Measurements from ENCODE around the gene FAIM2. TPM values are rescaled to one million over a fixed set of nuclear protein-coding genes. Genes with fewer than 3 reads are reported as not detected.
A peak's percentile ranks its signal among the peaks of the same experiment; 100 is the strongest.

The FAIM2 gene
- total RNA-seq, 1 experiment from 2014 or later, result 0.49 TPM

- H3K4me3 ChIP-seq (ENCODE audit: low read depth in 2 of 2, low read length in 2 of 2), result no peak overlapping the region
- intact Hi-C loops (cut with micrococcal nuclease; ENCODE audit: unreplicated experiment), result no loop called here
- in situ Hi-C loops (cut with HindIII; ENCODE audit: low pct_unique_long_range_greater_than_20kb, low sequenced_read_pairs), result no loop called here
- H3K27ac ChIP-seq (ENCODE audit: low read length), result peak overlapping the region; percentile 68
- H3K36me3 ChIP-seq (ENCODE audit: control insufficient read depth, insufficient read depth, low read length), result no peaks in the 10 kb centered on the region
- TF ChIP-seq REST (IDR thresholded peaks at IDR 0.05; ENCODE audit: insufficient read depth in 1 of 2, low read depth in 2 of 2, low read length in 1 of 2) (no peak), POLR2AphosphoS5 (IDR thresholded peaks at IDR 0.05; ENCODE audit: low read depth, low read length) (no peak), TCF7L2 (IDR thresholded peaks at IDR 0.05; ENCODE audit: low read depth, low read length) (no peak), SIN3A (IDR thresholded peaks at IDR 0.05; ENCODE audit: borderline replicate concordance, insufficient read depth, low read depth, low read length) (no peak), CTCF (IDR thresholded peaks at IDR 0.05) (no peak)
- POLR2A ChIA-PET, result no interaction called here
- 0 out of 2 replicates have a peak, but pooled peaks have one; percentile 35 for ATAC-seq
- peaks cover 23% of the 10 kb centered on the region for H3K4me1 ChIP-seq (ENCODE audit: control insufficient read depth, insufficient read depth, low read length)
- no peaks in the 10 kb centered on the region for H3K27me3 ChIP-seq (ENCODE audit: control insufficient read depth, insufficient read depth, low read length)
- no peaks in the 10 kb centered on the region for H3K9me3 ChIP-seq (ENCODE audit: control insufficient read depth, insufficient read depth, low read depth, low read length)
- DNase-seq (ENCODE audit: low read depth, low spot score), result no peak
- BruUV-seq (replicated peaks), result no TSS peak
- CTCF ChIA-PET, result no interaction called here
Observed at GRCh38 chr12:49874142-49874897, 29.4 kb downstream of the FAIM2 start.

DNA sequence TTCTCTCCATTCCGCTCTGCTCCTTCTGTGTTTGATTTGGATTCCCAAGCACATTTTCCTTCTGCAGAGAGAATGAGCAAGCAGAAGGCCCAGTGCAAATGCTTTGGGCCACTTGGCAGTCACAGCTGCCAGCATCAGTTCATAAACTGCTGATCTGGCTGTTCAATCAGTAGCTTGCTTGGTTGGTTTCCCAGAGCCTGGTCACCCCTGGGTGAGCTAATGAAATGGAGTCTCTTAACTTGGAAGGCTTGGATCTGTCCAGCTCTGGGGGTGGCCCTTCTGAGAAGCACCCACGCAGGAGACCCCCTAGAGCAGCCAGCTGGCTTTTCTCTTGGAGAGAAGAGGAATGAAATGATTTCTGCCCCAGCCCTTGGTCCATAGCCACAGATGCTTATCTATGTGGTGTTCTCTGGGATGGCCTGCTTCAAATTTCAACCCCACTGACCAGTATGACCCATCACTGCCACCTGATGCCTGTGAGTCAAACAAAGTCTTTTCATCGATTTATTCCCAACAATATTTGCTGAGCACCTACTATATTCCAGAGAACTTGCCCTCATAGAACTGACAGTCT, 30.3 kb downstream of the FAIM2 start:
- TF ChIP-seq SIN3A (IDR thresholded peaks at IDR 0.05; ENCODE audit: borderline replicate concordance, insufficient read depth, low read depth, low read length), result no peak
- no peak for TF ChIP-seq CTCF (IDR thresholded peaks at IDR 0.05)
- no peak for TF ChIP-seq POLR2AphosphoS5 (IDR thresholded peaks at IDR 0.05; ENCODE audit: low read depth, low read length)
- no peak for TF ChIP-seq REST (IDR thresholded peaks at IDR 0.05; ENCODE audit: insufficient read depth in 1 of 2, low read depth in 2 of 2, low read length in 1 of 2)
- no peak for TF ChIP-seq TCF7L2 (IDR thresholded peaks at IDR 0.05; ENCODE audit: low read depth, low read length)
- peak overlapping the region; percentile 68; the same call in 1 of the 2 replicates for H3K27ac ChIP-seq (ENCODE audit: low read length)
- H3K9me3 ChIP-seq (ENCODE audit: control insufficient read depth, insufficient read depth, low read depth, low read length), result no peaks in the 10 kb centered on the region
- peaks cover 31% of the 10 kb centered on the region for H3K4me1 ChIP-seq (ENCODE audit: control insufficient read depth, insufficient read depth, low read length)
- no peak overlapping the region for H3K4me3 ChIP-seq (ENCODE audit: low read depth in 2 of 2, low read length in 2 of 2)
- no peaks in the 10 kb centered on the region for H3K36me3 ChIP-seq (ENCODE audit: control insufficient read depth, insufficient read depth, low read length)
- in situ Hi-C loops (cut with HindIII; ENCODE audit: low pct_unique_long_range_greater_than_20kb, low sequenced_read_pairs), result no loop called here
- no TSS peak for BruUV-seq (replicated peaks)
- ChIA-PET POLR2A (interaction anchor here (0.5 kb wide), 1 partner anchor 9 kb away, joined by 5 read pairs; no protein-coding TSS in a partner anchor), CTCF (no interaction called here)
- ATAC-seq (no peak), DNase-seq (ENCODE audit: low read depth, low spot score) (no peak)
- no peaks in the 10 kb centered on the region for H3K27me3 ChIP-seq (ENCODE audit: control insufficient read depth, insufficient read depth, low read length)
- intact Hi-C loops (cut with micrococcal nuclease; ENCODE audit: unreplicated experiment), result no loop called here

Data from Panc1 (cell line).